ENCODE measurements around the gene GPRC5B.

Gene GPRC5B

DNA sequence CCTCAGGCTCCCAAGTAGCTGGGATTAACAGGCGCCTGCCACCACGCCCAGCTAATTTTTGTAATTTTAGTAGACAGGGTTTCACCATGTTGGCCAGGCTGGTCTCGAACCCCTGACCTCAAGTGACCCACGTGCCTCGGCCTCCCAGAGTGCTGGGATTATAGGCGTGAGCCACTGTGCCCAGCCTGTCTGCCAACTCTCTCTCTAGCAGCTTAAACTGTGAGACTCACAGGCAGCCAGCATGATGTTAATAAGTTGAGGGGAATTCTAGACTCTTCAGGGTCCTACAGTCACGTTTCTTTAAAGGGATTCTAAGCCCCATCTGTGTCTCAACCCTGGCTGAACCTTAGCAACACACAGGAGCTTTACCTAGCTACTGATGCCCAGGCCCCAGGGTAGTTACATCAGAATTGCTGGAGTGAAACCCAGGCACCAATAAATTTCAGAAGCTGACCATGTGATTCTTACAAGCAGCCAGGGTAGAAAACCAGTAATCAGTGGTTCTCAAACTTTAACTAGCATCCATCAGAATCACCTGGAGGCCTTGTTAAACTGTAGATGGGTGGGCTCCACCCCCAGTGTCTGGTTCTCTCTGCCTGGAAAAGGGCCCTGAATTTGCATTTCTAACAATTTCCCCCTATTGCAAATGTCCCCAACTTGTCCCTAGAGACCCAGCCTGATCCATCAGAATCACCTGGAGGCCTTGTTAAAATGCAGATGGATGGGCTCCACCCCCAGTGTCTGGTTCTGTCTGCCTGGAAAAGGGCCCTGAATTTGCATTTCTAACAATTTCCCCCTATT is 30.7 kb downstream of the GPRC5B start:
- no peaks in the 10 kb centered on the region for H3K27me3 ChIP-seq (ENCODE audit: insufficient read depth, low read length, poor library complexity, severe bottlenecking)
- no peak overlapping the region for H2AFZ ChIP-seq (ENCODE audit: low read length)
- no peaks in the 10 kb centered on the region for H3K4me1 ChIP-seq (ENCODE audit: insufficient read depth, low read length, poor library complexity, severe bottlenecking)
- no peaks in the 10 kb centered on the region for H3K9me2 ChIP-seq (replicated peaks; ENCODE audit: low read depth, low read length)
- H3K36me3 ChIP-seq (ENCODE audit: insufficient read depth, low read length): no peaks in the 10 kb centered on the region
- no peaks in the 10 kb centered on the region for H4K20me1 ChIP-seq (ENCODE audit: insufficient read depth, low read length, poor library complexity, severe bottlenecking)
- no peaks in the 10 kb centered on the region for H3K79me2 ChIP-seq (ENCODE audit: insufficient read depth, low read length)
- no peak overlapping the region for H3K4me3 ChIP-seq (ENCODE audit: low read length, poor library complexity, severe bottlenecking)
- no peak overlapping the region for H3K9ac ChIP-seq (ENCODE audit: low read depth, low read length, poor library complexity, severe bottlenecking)
- H3K4me2 ChIP-seq (ENCODE audit: low read depth, low read length, poor library complexity, severe bottlenecking): no peak overlapping the region
- TF ChIP-seq EZH2phosphoT487 (IDR thresholded peaks at IDR 0.05; ENCODE audit: borderline replicate concordance): no peak
- TF ChIP-seq, protein P1, sequence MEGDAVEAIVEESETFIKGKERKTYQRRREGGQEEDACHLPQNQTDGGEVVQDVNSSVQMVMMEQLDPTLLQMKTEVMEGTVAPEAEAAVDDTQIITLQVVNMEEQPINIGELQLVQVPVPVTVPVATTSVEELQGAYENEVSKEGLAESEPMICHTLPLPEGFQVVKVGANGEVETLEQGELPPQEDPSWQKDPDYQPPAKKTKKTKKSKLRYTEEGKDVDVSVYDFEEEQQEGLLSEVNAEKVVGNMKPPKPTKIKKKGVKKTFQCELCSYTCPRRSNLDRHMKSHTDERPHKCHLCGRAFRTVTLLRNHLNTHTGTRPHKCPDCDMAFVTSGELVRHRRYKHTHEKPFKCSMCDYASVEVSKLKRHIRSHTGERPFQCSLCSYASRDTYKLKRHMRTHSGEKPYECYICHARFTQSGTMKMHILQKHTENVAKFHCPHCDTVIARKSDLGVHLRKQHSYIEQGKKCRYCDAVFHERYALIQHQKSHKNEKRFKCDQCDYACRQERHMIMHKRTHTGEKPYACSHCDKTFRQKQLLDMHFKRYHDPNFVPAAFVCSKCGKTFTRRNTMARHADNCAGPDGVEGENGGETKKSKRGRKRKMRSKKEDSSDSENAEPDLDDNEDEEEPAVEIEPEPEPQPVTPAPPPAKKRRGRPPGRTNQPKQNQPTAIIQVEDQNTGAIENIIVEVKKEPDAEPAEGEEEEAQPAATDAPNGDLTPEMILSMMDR (conservative IDR thresholded peaks at IDR 0.05; ENCODE audit: low read length): no peak
- H3F3A ChIP-seq (ENCODE audit: low read depth): no peaks in the 10 kb centered on the region
- peaks cover 2% of the 10 kb centered on the region; the same call in 1 of the 2 replicates for H3K9me3 ChIP-seq (ENCODE audit: insufficient read depth, low read depth, low read length)

DNA sequence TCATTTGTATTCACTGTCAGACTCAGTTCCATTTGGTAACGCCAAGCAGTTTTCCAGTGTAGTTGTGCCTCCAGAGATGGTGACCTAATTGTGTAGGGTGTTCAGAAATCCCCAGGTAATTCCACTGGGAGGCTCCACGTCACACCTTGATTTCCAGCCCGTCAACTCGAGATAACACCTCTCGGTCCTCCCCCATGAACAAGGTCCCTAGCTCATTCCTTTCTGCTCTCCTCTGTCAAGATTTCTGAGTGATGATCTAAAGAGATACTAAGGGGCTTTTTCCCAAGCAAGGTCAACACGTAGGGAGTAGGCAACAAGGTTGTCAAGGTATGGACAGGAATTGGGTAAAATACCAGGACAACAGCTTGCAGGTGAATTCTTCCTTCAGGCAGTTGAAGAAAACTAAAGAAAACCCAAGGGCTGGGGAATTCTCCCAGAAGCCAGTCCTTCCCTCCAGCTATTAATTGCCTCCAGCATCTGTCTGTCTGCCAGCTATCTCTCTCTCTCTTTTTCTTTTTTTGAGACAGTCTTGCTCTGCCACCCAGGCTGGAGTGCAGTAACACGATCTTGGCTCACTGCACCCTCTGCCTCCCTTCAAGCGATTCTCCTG is 31.4 kb downstream of the GPRC5B start:
- H3K79me2 ChIP-seq (ENCODE audit: insufficient read depth, low read length): no peaks in the 10 kb centered on the region
- no peak for TF ChIP-seq EZH2phosphoT487 (IDR thresholded peaks at IDR 0.05; ENCODE audit: borderline replicate concordance)
- TF ChIP-seq, protein P1 (conservative IDR thresholded peaks at IDR 0.05; ENCODE audit: low read length): no peak
- H3K4me3 ChIP-seq (ENCODE audit: low read length, poor library complexity, severe bottlenecking): no peak overlapping the region
- H3K9me2 ChIP-seq (replicated peaks; ENCODE audit: low read depth, low read length): no peaks in the 10 kb centered on the region
- peaks cover 2% of the 10 kb centered on the region; the same call in 1 of the 2 replicates for H3K9me3 ChIP-seq (ENCODE audit: insufficient read depth, low read depth, low read length)
- H3K27me3 ChIP-seq (ENCODE audit: insufficient read depth, low read length, poor library complexity, severe bottlenecking): no peaks in the 10 kb centered on the region
- no peak overlapping the region for H2AFZ ChIP-seq (ENCODE audit: low read length)
- no peaks in the 10 kb centered on the region for H3K36me3 ChIP-seq (ENCODE audit: insufficient read depth, low read length)
- no peaks in the 10 kb centered on the region for H3F3A ChIP-seq (ENCODE audit: low read depth)
- H4K20me1 ChIP-seq (ENCODE audit: insufficient read depth, low read length, poor library complexity, severe bottlenecking): no peaks in the 10 kb centered on the region
- H3K4me1 ChIP-seq (ENCODE audit: insufficient read depth, low read length, poor library complexity, severe bottlenecking): no peaks in the 10 kb centered on the region
- H3K4me2 ChIP-seq (ENCODE audit: low read depth, low read length, poor library complexity, severe bottlenecking): no peak overlapping the region
- no peak overlapping the region for H3K9ac ChIP-seq (ENCODE audit: low read depth, low read length, poor library complexity, severe bottlenecking)

DNA sequence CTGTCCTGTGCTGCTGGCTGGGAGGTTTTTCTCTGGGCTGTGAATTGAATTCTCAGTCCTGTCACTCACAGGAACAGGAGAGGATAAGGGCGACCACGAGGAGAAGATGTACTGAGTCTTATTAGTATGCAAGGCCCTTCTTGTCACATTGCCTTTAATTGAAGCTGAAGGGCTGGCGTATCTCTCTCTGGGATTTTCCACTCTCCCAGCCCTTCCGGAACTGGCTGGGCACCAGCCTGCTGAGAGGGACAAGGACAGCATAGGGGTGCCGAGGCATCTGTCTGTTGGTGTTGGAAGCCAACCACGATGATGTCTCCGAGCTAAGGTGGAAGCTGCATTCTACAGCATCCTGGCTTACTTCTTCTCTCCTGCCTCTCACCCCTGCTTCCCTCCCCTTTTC is 33.2 kb downstream of the GPRC5B start:
- TF ChIP-seq, protein P1 (conservative IDR thresholded peaks at IDR 0.05; ENCODE audit: low read length): no peak
- no peak for TF ChIP-seq EZH2phosphoT487 (IDR thresholded peaks at IDR 0.05; ENCODE audit: borderline replicate concordance)
- H3K9ac ChIP-seq (ENCODE audit: low read depth, low read length, poor library complexity, severe bottlenecking): no peak overlapping the region
- no peaks in the 10 kb centered on the region for H3K9me2 ChIP-seq (replicated peaks; ENCODE audit: low read depth, low read length)

More for the DNA sequence above, 33.2 kb downstream of the GPRC5B start:
- Histone ChIP-seq H4K20me1 (ENCODE audit: insufficient read depth, low read length, poor library complexity, severe bottlenecking) (no peaks in the 10 kb centered on the region), H3K9me3 (ENCODE audit: insufficient read depth, low read depth, low read length) (peaks cover 2% of the 10 kb centered on the region; the same call in 1 of the 2 replicates), H3F3A (ENCODE audit: low read depth) (no peaks in the 10 kb centered on the region), H3K79me2 (ENCODE audit: insufficient read depth, low read length) (no peaks in the 10 kb centered on the region), H3K4me1 (ENCODE audit: insufficient read depth, low read length, poor library complexity, severe bottlenecking) (no peaks in the 10 kb centered on the region), H3K27me3 (ENCODE audit: insufficient read depth, low read length, poor library complexity, severe bottlenecking) (no peaks in the 10 kb centered on the region), H3K4me2 (ENCODE audit: low read depth, low read length, poor library complexity, severe bottlenecking) (no peak overlapping the region), H3K4me3 (ENCODE audit: low read length, poor library complexity, severe bottlenecking) (no peak overlapping the region), H3K36me3 (ENCODE audit: insufficient read depth, low read length) (no peaks in the 10 kb centered on the region), H2AFZ (ENCODE audit: low read length) (no peak overlapping the region)
